Neural cell (in vitro differentiated cells): ENCODE results near the gene SLIT3. TPM values are rescaled to one million over a fixed set of nuclear protein-coding genes. Genes with fewer than 3 reads are reported as not detected.

Source experiments
- H2AFZ ChIP-seq: fragments of 200-600, 300-800 bp; sonication (generic), shearing (Covaris generic); 2 replicates; pipeline ENCODE4 v1.6.0; 2014; ENCODE audit warnings: low read depth, mild to moderate bottlenecking, antibody characterized with exemption, low read length, moderate library complexity
- H3F3A ChIP-seq: fragments of 200-600 bp; shearing (Covaris generic); 2 replicates; pipeline ENCODE4 v1.6.1; 2016; ENCODE audit warnings: mild to moderate bottlenecking, moderate library complexity, mixed read lengths, antibody characterized with exemption, low read length; ENCODE audit not compliant: insufficient read depth, poor library complexity, severe bottlenecking
- H3K27ac ChIP-seq: fragments of 200-600, 300-800 bp; sonication (generic), shearing (Covaris generic); 2 replicates; pipeline ENCODE4 v1.5.1; 2014; ENCODE audit warnings: mild to moderate bottlenecking, low read length, moderate library complexity
- H3K27me3 ChIP-seq: fragments of 300-800, 200-600 bp; sonication (generic), shearing (Covaris generic); 2 replicates; pipeline ENCODE4 v1.6.0; 2014; ENCODE audit warnings: mild to moderate bottlenecking, low read depth, low read length, moderate library complexity; ENCODE audit not compliant: insufficient read depth
- H3K36me3 ChIP-seq: fragments of 300-800, 200-600 bp; sonication (generic), shearing (Covaris generic); 2 replicates; pipeline ENCODE4 v1.5.1; 2014; ENCODE audit warnings: mild to moderate bottlenecking, antibody characterized with exemption, low read length, moderate library complexity; ENCODE audit not compliant: insufficient read depth
- H3K4me2 ChIP-seq: fragments of 300-800, 200-600 bp; sonication (generic), shearing (Covaris generic); 2 replicates; pipeline ENCODE4 v1.6.0; 2014; ENCODE audit warnings: mild to moderate bottlenecking, low read length
- H3K4me3 ChIP-seq: fragments of 300-800, 200-600 bp; sonication (generic), shearing (Covaris generic); 2 replicates; pipeline ENCODE4 v1.5.1; 2014; ENCODE audit warnings: mild to moderate bottlenecking, low read length, moderate library complexity
- H3K79me2 ChIP-seq: fragments of 200-600 bp; shearing (Covaris generic); replicated peaks from 2 replicates; pipeline ENCODE4 v1.6.0; 2014; ENCODE audit warnings: mild to moderate bottlenecking, low read length, moderate library complexity; ENCODE audit not compliant: insufficient read depth
- H3K9ac ChIP-seq: fragments of 300-800, 200-600 bp; sonication (generic), shearing (Covaris generic); 2 replicates; pipeline ENCODE4 v1.6.1; 2016; ENCODE audit warnings: mild to moderate bottlenecking, low read length, mixed read lengths
- H3K9me2 ChIP-seq: fragments of 200-600 bp; shearing (Covaris generic); 2 replicates; pipeline ENCODE4 v1.6.1; 2016; ENCODE audit warnings: mild to moderate bottlenecking, low read length, mixed read lengths; ENCODE audit not compliant: insufficient read depth
- H3K9me3 ChIP-seq: fragments of 200-600, 300-800 bp; sonication (generic), shearing (Covaris generic); 2 replicates; pipeline ENCODE4 v1.6.1; 2016; ENCODE audit warnings: mild to moderate bottlenecking, mixed run types, low read length, moderate library complexity, mixed read lengths
- H4K20me1 ChIP-seq: fragments of 200-600 bp; shearing (Covaris generic); 2 replicates; pipeline ENCODE4 v1.6.1; 2016; ENCODE audit warnings: mild to moderate bottlenecking, mixed run types; ENCODE audit not compliant: insufficient read depth
- CTCF ChIP-seq: fragments of 450-650 bp; IDR thresholded peaks from 2 replicates; pipeline ENCODE4 v1.5.1; 2014; ENCODE audit warnings: antibody characterized with exemption, mild to moderate bottlenecking, moderate library complexity; ENCODE audit not compliant: poor library complexity, severe bottlenecking
- EP300 ChIP-seq: fragments of 450-650 bp; conservative IDR thresholded peaks from 2 replicates; pipeline ENCODE4 v1.6.1; 2014; ENCODE audit warnings: antibody characterized with exemption, mild to moderate bottlenecking, moderate library complexity; ENCODE audit not compliant: poor library complexity, severe bottlenecking
- EZH2 ChIP-seq: fragments of 200-600, 300-800 bp; shearing (Covaris generic), sonication (generic); IDR thresholded peaks from 2 replicates; pipeline ENCODE4 v1.6.1; 2014; ENCODE audit warnings: antibody characterized with exemption, low read length, borderline replicate concordance, mild to moderate bottlenecking; ENCODE audit not compliant: insufficient read depth, poor library complexity, severe bottlenecking
- MXI1 ChIP-seq: fragments of 450-650 bp; conservative IDR thresholded peaks from 2 replicates; pipeline ENCODE4 v1.6.1; 2014; ENCODE audit warnings: antibody characterized with exemption, mild to moderate bottlenecking; ENCODE audit not compliant: poor library complexity, severe bottlenecking
- POLR2AphosphoS5 ChIP-seq: IDR thresholded peaks from 2 replicates; pipeline ENCODE4 v1.6.1; 2012
- RAD21 ChIP-seq: fragments of 450-650 bp; conservative IDR thresholded peaks from 2 replicates; pipeline ENCODE4 v1.6.1; 2014; ENCODE audit warnings: antibody characterized with exemption, mild to moderate bottlenecking, moderate library complexity
- SMC3 ChIP-seq: fragments of 450-650 bp; conservative IDR thresholded peaks from 2 replicates; pipeline ENCODE4 v1.6.1; 2014; ENCODE audit warnings: antibody characterized with exemption, mild to moderate bottlenecking, moderate library complexity; ENCODE audit not compliant: poor library complexity
- TAF1 ChIP-seq: IDR thresholded peaks from 2 replicates; pipeline ENCODE4 v1.6.1; 2012; ENCODE audit warnings: low read depth
- polyA plus RNA-seq: library from polyadenylated mRNA; depleted of rRNA; stranded (reverse); fragments of >200 nt; gene quantifications from 2 replicates; pipeline ENCODE4 v1.2.3, GENCODE V29; 2014
- TF ChIP-seq, protein P1 (sequence below): IDR thresholded peaks from 2 replicates; pipeline ENCODE4 v1.6.1; 2012; ENCODE audit warnings: borderline replicate concordance

Gene SLIT3
- polyA plus RNA-seq, 1 donor from 2014 or later = 1.2 TPM

GRCh38 chr5:169037466-169037865 lies 263.5 kb downstream of the SLIT3 start:
- H3K36me3 ChIP-seq = no peaks in the 10 kb centered on the region
- no peaks in the 10 kb centered on the region for H3K27me3 ChIP-seq
- peaks cover 21% of the 10 kb centered on the region for H3F3A ChIP-seq
- peak overlapping the region; percentile 48 for H3K4me3 ChIP-seq
- no peaks in the 10 kb centered on the region for H3K79me2 ChIP-seq
- TF ChIP-seq TAF1 = no peak
- TF ChIP-seq, protein P1, sequence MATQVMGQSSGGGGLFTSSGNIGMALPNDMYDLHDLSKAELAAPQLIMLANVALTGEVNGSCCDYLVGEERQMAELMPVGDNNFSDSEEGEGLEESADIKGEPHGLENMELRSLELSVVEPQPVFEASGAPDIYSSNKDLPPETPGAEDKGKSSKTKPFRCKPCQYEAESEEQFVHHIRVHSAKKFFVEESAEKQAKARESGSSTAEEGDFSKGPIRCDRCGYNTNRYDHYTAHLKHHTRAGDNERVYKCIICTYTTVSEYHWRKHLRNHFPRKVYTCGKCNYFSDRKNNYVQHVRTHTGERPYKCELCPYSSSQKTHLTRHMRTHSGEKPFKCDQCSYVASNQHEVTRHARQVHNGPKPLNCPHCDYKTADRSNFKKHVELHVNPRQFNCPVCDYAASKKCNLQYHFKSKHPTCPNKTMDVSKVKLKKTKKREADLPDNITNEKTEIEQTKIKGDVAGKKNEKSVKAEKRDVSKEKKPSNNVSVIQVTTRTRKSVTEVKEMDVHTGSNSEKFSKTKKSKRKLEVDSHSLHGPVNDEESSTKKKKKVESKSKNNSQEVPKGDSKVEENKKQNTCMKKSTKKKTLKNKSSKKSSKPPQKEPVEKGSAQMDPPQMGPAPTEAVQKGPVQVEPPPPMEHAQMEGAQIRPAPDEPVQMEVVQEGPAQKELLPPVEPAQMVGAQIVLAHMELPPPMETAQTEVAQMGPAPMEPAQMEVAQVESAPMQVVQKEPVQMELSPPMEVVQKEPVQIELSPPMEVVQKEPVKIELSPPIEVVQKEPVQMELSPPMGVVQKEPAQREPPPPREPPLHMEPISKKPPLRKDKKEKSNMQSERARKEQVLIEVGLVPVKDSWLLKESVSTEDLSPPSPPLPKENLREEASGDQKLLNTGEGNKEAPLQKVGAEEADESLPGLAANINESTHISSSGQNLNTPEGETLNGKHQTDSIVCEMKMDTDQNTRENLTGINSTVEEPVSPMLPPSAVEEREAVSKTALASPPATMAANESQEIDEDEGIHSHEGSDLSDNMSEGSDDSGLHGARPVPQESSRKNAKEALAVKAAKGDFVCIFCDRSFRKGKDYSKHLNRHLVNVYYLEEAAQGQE = peak; percentile 71
- TF ChIP-seq EZH2 = no peak
- TF ChIP-seq MXI1 = peak; percentile 26
- TF ChIP-seq POLR2AphosphoS5 = peak; percentile 100
- TF ChIP-seq SMC3 = peak; percentile 26
- peak; percentile 100 for TF ChIP-seq EP300
- no peaks in the 10 kb centered on the region for H3K9me2 ChIP-seq
- H3K4me2 ChIP-seq = peak overlapping the region; percentile 49
- no peaks in the 10 kb centered on the region for H4K20me1 ChIP-seq
- no peak overlapping the region for H3K9ac ChIP-seq
- H3K27ac ChIP-seq = peak overlapping the region; percentile 56
- no peaks in the 10 kb centered on the region for H3K9me3 ChIP-seq
- no peak overlapping the region for H2AFZ ChIP-seq

DNA sequence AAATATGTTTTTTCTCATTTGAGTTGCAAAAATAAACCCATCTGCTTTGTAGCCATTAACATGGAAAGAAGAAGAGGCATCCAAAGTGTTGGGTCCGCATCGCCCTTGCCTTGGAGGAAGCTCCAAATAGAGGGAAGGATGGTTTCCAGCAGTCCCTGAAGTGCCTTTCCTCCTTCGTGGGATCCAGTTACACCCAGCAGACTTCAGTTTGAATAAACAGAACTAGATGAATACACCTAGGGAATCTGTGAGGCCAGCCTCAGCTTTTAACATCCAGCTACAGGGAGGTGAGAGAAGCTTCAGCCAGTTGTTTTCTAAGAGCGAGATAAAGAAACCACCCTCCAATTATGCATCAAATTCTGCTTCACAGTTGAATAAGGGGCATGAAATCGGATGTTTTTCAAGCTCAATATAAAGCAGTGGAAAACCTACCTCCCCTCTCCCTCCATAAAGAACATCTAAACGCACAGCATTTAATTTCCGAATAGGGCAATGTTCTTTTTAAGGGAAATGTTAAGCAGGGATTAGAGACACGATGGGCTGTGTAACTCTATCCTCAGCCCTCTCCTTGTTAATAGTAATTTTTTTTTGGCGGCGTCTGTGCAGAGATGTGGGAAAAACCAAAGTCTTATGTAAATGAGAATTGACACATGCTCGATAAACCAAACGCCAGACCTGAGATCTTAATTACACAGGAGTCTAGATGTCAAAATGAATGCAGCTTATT lies 264.7 kb downstream of the SLIT3 start:
- no peak overlapping the region for H3K27ac ChIP-seq

More for the DNA sequence above, 264.7 kb downstream of the SLIT3 start:
- Histone ChIP-seq H3F3A (peaks cover 11% of the 10 kb centered on the region), H3K36me3 (no peaks in the 10 kb centered on the region), H3K4me2 (peak overlapping the region; percentile 49), H3K9ac (no peak overlapping the region), H4K20me1 (no peaks in the 10 kb centered on the region), H3K27me3 (no peaks in the 10 kb centered on the region), H2AFZ (no peak overlapping the region), H3K9me2 (no peaks in the 10 kb centered on the region), H3K4me3 (peak overlapping the region; percentile 48), H3K79me2 (no peaks in the 10 kb centered on the region), H3K9me3 (no peaks in the 10 kb centered on the region)
- TF ChIP-seq POLR2AphosphoS5 (no peak), CTCF (no peak), TAF1 (no peak), RAD21 (no peak), EZH2 (no peak), SMC3 (no peak), MXI1 (no peak), EP300 (no peak)
- TF ChIP-seq, protein P1 = no peak
